ENCODE results near the gene RD3L. TPM values are rescaled to one million over a fixed set of nuclear protein-coding genes. Genes with fewer than 3 reads are reported as not detected.

The RD3L gene
- total RNA-seq, 1 donor from 2014 or later = not detected

- Histone ChIP-seq H3K36me3 (no peaks in the 10 kb centered on the region), H3K27ac (no peak overlapping the region), H3K27me3 (no peaks in the 10 kb centered on the region), H3K9me3 (no peaks in the 10 kb centered on the region), H3K4me1 (no peaks in the 10 kb centered on the region), H3K4me3 (no peak overlapping the region)
- intact Hi-C loops (cut with DNase I) = no loop called here
- DNase-seq (ENCODE audit: low spot score in 2 of 2) = no peak
- no peak for TF ChIP-seq CTCF (IDR thresholded peaks at IDR 0.05)
Observed at GRCh38 chr14:103941462-103941861, 867 bp downstream of the RD3L start.

GRCh38 chr14:103935102-103935501 lies 7.2 kb downstream of the RD3L start:
- intact Hi-C loops (cut with DNase I) = no loop called here
- no peak for DNase-seq (ENCODE audit: low spot score in 2 of 2)
- TF ChIP-seq CTCF (IDR thresholded peaks at IDR 0.05) = no peak
- Histone ChIP-seq H3K36me3 (no peaks in the 10 kb centered on the region), H3K27me3 (no peaks in the 10 kb centered on the region), H3K9me3 (no peaks in the 10 kb centered on the region), H3K4me3 (no peak overlapping the region), H3K27ac (no peak overlapping the region), H3K4me1 (no peaks in the 10 kb centered on the region)

GRCh38 chr14:103932791-103933490 lies 9.4 kb downstream of the RD3L start:
- Histone ChIP-seq H3K27me3 (no peaks in the 10 kb centered on the region), H3K4me3 (no peak overlapping the region), H3K9me3 (no peaks in the 10 kb centered on the region), H3K4me1 (no peaks in the 10 kb centered on the region), H3K27ac (no peak overlapping the region), H3K36me3 (no peaks in the 10 kb centered on the region)
- DNase-seq (ENCODE audit: low spot score in 2 of 2) = no peak
- intact Hi-C loops (cut with DNase I) = no loop called here
- no peak for TF ChIP-seq CTCF (IDR thresholded peaks at IDR 0.05)

GRCh38 chr14:103931422-103931821 lies 10.9 kb downstream of the RD3L start:
- no peak for DNase-seq (ENCODE audit: low spot score in 2 of 2)
- H3K4me1 ChIP-seq = no peaks in the 10 kb centered on the region
- H3K4me3 ChIP-seq = no peak overlapping the region
- H3K36me3 ChIP-seq = no peaks in the 10 kb centered on the region
- H3K27me3 ChIP-seq = no peaks in the 10 kb centered on the region
- no peak overlapping the region for H3K27ac ChIP-seq
- intact Hi-C loops (cut with DNase I) = no loop called here
- H3K9me3 ChIP-seq = no peaks in the 10 kb centered on the region
- TF ChIP-seq CTCF (IDR thresholded peaks at IDR 0.05) = no peak

GRCh38 chr14:103930051-103930604 lies 12.2 kb downstream of the RD3L start:
- H3K4me1 ChIP-seq = no peaks in the 10 kb centered on the region
- no peak for DNase-seq (ENCODE audit: low spot score in 2 of 2)
- H3K4me3 ChIP-seq = no peak overlapping the region
- H3K27ac ChIP-seq = no peak overlapping the region
- H3K27me3 ChIP-seq = no peaks in the 10 kb centered on the region
- no peak for TF ChIP-seq CTCF (IDR thresholded peaks at IDR 0.05)
- H3K9me3 ChIP-seq = no peaks in the 10 kb centered on the region
- intact Hi-C loops (cut with DNase I) = no loop called here
- H3K36me3 ChIP-seq = no peaks in the 10 kb centered on the region
